HG02885 (cell line): ENCODE results near the gene CHKB.
"Not testable (repeated sequence)": the region's sequence is repeated elsewhere in the genome, so short reads cannot be mapped to it uniquely, and the experiment has no call there.

Experiments
- ATAC-seq: cut with Tn5 transposase; IDR thresholded peaks from one replicate; pipeline ENCODE4 v1.9.1; 2021; ENCODE audit warnings: mild to moderate bottlenecking; ENCODE audit not compliant: unreplicated experiment, poor library complexity

The CHKB gene

GRCh38 chr22:50560034-50560433, 22.6 kb downstream of the CHKB start:
- ATAC-seq: no peak

GRCh38 chr22:50556703-50557102, 25.9 kb downstream of the CHKB start:
- no peak for ATAC-seq

- ATAC-seq: no peak
Measured at GRCh38 chr22:50553310-50553709, 29.3 kb downstream of the CHKB start.

- no peak for ATAC-seq
Measured at GRCh38 chr22:50551160-50551752, 31.4 kb downstream of the CHKB start.

- no peak for ATAC-seq
Measured at GRCh38 chr22:50550395-50550794, 32.3 kb downstream of the CHKB start.

- ATAC-seq: no peak
Measured at GRCh38 chr22:50548921-50549790, 33.5 kb downstream of the CHKB start.

- ATAC-seq: no peak
Measured at GRCh38 chr22:50548040-50548920, 34.4 kb downstream of the CHKB start.

GRCh38 chr22:50547263-50547985, 35.2 kb downstream of the CHKB start:
- ATAC-seq: no peak

- ATAC-seq: no peak
Measured at GRCh38 chr22:50546326-50547262, 36.1 kb downstream of the CHKB start.

- ATAC-seq: no peak
Measured at GRCh38 chr22:50545522-50546325, 36.9 kb downstream of the CHKB start, which contains the start of gene KLHDC7B. Gene KLHDC7B (plus strand): TSS chr22:50545899. CDS start chr22:50546244, 345 bp downstream.

GRCh38 chr22:50544746-50545253, 37.8 kb downstream of the CHKB start:
- no peak for ATAC-seq

GRCh38 chr22:50544078-50544745, 38.4 kb downstream of the CHKB start:
- ATAC-seq: no peak

GRCh38 chr22:50542416-50542927, 40.2 kb downstream of the CHKB start:
- ATAC-seq: no peak

- ATAC-seq: not testable (repeated sequence)
Measured at GRCh38 chr22:50541667-50542026, 41.0 kb downstream of the CHKB start.

GRCh38 chr22:50540381-50540780, 42.3 kb downstream of the CHKB start:
- ATAC-seq: no peak

GRCh38 chr22:50537765-50538164, 44.9 kb downstream of the CHKB start:
- ATAC-seq: no peak

GRCh38 chr22:50536226-50536625, 46.4 kb downstream of the CHKB start:
- ATAC-seq: no peak
